Natural killer cell treated with Interleukin-12 subunit alpha and Interleukin-12 subunit beta and Interleukin-15 and Interleukin-18, amount 100 ng/mL, for 72 hours (primary cell): ENCODE measurements around the gene PHEX. TPM values are rescaled to one million over a fixed set of nuclear protein-coding genes. Genes with fewer than 3 reads are reported as not detected.

Experiments used
- ATAC-seq, 2 donors: fragments of 150-1000 bp; cut with Tn5 transposase in 1 of 2; sonication (Bioruptor Pico), chemical (Tn5 transposase) in 1 of 2; 2 replicates each; pipeline ENCODE4 v1.10.0; 2021
- DNase-seq: peaks from one replicate; pipeline ENCODE4 v3.0.0; 2022; ENCODE audit warnings: low spot score
- H3K27ac Mint-ChIP-seq, 2 donors: 1 replicate in 1 of 2; 2 replicates in 1 of 2; pipeline ENCODE4 v1.8.0; 2022; ENCODE audit warnings: mixed read lengths in 2 of 2, mild to moderate bottlenecking in 1 of 2, moderate library complexity in 1 of 2
- H3K27me3 Mint-ChIP-seq, 2 donors: 1 replicate in 1 of 2; 2 replicates in 1 of 2; pipeline ENCODE4 v1.8.0; 2022; ENCODE audit warnings: mixed read lengths in 2 of 2
- H3K36me3 Mint-ChIP-seq: one replicate; pipeline ENCODE4 v1.8.0; 2022; ENCODE audit warnings: mixed read lengths
- H3K4me1 Mint-ChIP-seq, 2 donors: 1 replicate in 1 of 2; 2 replicates in 1 of 2; pipeline ENCODE4 v1.8.0; 2022; ENCODE audit warnings: low read depth in 2 of 2, mixed read lengths in 2 of 2, mild to moderate bottlenecking in 1 of 2
- H3K4me3 Mint-ChIP-seq: one replicate; pipeline ENCODE4 v1.8.0; 2022; ENCODE audit warnings: mixed read lengths
- H3K9me3 Mint-ChIP-seq: 2 replicates; pipeline ENCODE4 v1.8.0; 2022; ENCODE audit warnings: mixed read lengths
- total RNA-seq, 2 donors: library from RNA; stranded (reverse); gene quantifications; one replicate each; pipeline ENCODE4 v1.2.3, GENCODE V29; 2022

Gene PHEX
- total RNA-seq, 2 donors from 2014 or later = 0.10 to 0.45 TPM

DNA sequence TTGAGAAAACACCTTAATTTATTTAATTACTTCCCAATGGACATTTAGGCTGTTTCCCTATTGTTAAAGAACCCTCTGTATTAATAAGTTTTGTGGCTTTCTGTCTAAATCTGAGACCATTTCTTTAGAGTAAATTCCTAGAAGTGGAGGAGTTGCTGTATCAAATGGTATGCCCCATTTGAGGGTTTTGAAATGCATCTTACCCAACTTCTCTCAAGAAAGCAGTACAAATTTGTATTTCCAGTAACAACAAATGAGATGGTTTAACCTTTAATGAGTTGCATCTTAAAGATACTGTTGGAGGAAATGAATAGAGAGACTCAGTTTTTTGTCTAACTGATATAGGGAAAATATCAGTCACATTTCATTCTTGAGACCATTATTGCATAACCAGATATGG is 170.1 kb downstream of the PHEX start:
- no peak for DNase-seq
- no peaks in the 10 kb centered on the region for H3K36me3 Mint-ChIP-seq
- H3K27ac Mint-ChIP-seq = no peak overlapping the region

DNA sequence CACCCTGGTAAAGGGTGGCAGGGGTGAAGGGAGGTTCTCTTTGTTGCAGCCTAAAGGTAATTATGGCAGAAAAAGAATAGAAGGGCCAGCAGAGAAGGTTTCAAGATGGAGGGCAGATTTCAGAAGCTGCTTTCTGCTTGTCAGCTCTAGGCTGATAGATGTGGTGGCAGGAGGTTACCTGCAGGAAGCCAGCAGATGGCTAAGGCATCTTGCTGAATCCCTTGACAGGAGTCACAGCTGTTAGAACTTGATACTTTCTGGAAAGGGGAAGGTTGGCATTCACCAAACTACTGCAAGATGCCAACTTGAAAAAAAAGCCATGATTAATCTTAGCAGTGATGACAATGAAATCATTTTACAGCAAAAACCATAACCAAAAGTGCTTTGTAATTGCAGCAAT is 171.1 kb downstream of the PHEX start:
- DNase-seq (no peak), ATAC-seq (no peak)
- Mint-ChIP-seq H3K27me3 (peaks cover 9 to 11% of the 10 kb centered on the region in 2 donors), H3K27ac (no peak overlapping the region), H3K4me1 (no peaks in the 10 kb centered on the region), H3K9me3 (no peaks in the 10 kb centered on the region), H3K4me3 (no peak overlapping the region), H3K36me3 (no peaks in the 10 kb centered on the region)

More for the DNA sequence above, 170.1 kb downstream of the PHEX start:
- ATAC-seq = no peak
- Mint-ChIP-seq H3K27me3 (peaks cover 12% of the 10 kb centered on the region in 2 donors), H3K4me3 (no peak overlapping the region), H3K4me1 (no peaks in the 10 kb centered on the region), H3K9me3 (no peaks in the 10 kb centered on the region)

DNA sequence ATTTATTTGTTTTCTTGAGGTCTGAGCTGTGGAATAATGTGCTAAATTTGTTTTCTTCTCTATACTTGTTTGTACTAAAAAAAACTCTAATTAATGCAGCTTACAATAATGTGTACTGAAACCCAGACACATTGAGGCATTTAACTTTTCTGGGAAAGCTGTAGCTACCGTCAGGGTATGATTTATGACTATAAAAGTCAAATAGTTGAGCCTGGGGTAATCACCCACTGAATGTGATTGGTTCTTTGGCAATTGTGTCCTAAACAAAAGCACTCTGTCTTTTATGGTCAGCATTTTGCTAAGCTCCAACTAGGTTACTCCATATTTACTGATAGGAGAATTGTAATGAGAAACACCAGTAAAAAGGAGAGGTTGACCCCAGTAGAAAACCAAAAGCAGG is 174.7 kb downstream of the PHEX start:
- Mint-ChIP-seq H3K4me3 (no peak overlapping the region), H3K9me3 (no peaks in the 10 kb centered on the region), H3K27me3 (peaks cover 0 to 12% of the 10 kb centered on the region in 2 donors), H3K36me3 (no peaks in the 10 kb centered on the region), H3K4me1 (no peaks in the 10 kb centered on the region), H3K27ac (no peak overlapping the region)
- no peak for ATAC-seq
- no peak for DNase-seq

DNA sequence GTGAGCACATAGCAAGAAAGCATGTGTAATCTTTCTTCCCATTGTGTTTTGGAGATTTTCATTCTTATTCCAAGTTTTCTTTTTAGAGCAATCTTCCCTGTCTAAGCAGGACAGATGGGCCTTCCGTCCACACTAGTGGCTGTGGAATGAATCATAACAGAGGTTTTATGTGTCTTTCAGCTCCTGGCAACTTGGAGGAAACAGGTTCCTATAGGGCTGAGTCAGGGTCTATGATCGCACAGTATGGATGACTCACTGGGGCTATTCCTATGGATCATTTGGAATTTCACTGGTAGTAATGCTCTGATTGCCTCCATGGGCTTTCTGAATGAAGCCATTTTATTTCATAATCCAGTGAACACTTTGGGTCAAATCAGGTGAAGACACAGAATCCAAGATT is 188.8 kb downstream of the PHEX start:
- Mint-ChIP-seq H3K9me3 (no peaks in the 10 kb centered on the region), H3K4me1 (no peaks in the 10 kb centered on the region), H3K27me3 (peaks cover 0 to 2% of the 10 kb centered on the region in 2 donors), H3K4me3 (no peak overlapping the region), H3K36me3 (no peaks in the 10 kb centered on the region), H3K27ac (no peak overlapping the region)
- DNase-seq = no peak
- no peak for ATAC-seq

DNA sequence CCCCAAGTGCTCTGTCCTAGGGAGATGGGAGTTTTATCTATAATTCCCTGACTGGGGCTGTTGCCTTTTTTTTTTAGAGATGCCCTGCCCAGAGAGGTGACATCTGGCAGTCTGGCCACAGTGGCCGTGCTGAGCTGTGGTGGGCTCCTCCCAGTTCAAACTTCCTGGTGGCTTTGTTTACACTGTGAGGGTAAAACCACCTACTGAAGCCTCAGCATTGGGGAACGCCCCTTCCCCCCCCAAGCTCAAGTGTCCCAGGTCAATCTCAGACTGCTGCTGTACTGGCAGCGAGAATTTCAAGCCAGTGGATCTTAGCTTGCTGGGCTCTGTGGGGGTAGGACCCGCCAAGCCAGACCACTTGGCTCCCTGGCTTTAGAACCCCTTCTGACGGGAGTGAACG is 202.3 kb downstream of the PHEX start:
- Mint-ChIP-seq H3K27ac (no peak overlapping the region), H3K9me3 (peaks cover 3% of the 10 kb centered on the region), H3K4me3 (no peak overlapping the region), H3K27me3 (peaks cover 0 to 11% of the 10 kb centered on the region in 2 donors), H3K4me1 (no peaks in the 10 kb centered on the region), H3K36me3 (no peaks in the 10 kb centered on the region)
- DNase-seq (no peak), ATAC-seq (no peak)

DNA sequence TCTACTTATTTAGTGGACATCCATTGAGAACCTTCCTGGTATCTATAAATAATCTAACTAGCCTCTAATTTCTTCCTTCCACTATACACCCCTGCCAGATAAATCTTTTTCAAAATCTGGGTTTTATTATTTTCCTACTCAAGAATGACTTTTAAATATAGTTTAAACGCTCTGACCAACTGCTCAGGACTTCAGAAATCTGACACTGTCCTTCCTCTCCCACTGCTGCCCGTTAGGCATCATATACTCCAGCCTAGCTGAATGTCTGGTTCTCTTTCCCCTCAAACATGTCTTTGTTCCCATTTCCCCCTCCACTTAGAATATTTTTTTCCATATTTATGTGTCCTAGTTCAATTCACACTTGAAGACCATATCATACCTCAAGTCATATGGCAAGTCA is 205.4 kb downstream of the PHEX start:
- ATAC-seq = no peak
- Mint-ChIP-seq H3K36me3 (no peaks in the 10 kb centered on the region), H3K4me3 (no peak overlapping the region), H3K27me3 (peaks cover 0 to 7% of the 10 kb centered on the region in 2 donors), H3K9me3 (peaks cover 7% of the 10 kb centered on the region), H3K27ac (no peak overlapping the region), H3K4me1 (no peaks in the 10 kb centered on the region)
- DNase-seq = no peak

DNA sequence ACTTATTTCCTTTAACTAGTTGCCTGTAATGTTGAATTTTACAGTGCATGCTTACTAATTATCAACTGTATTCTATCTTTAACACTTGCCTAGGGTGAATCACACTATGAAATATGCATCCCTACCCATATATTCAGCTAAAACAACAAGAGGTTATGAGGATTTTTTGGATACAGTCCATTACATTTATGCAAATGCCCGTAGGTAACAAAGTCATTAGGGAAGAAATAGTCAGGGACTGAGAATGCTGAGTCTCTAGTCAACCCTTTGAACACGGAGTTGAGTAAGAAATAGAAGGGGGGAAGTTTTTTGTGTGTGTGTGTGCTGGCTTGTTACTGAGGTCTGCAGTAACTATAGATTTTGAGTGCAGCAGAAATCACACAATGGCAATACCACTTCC is 214.5 kb downstream of the PHEX start:
- ATAC-seq (no peak), DNase-seq (no peak)
- Mint-ChIP-seq H3K36me3 (no peaks in the 10 kb centered on the region), H3K27ac (no peak overlapping the region), H3K27me3 (no peaks in the 10 kb centered on the region), H3K4me3 (no peak overlapping the region), H3K9me3 (no peaks in the 10 kb centered on the region), H3K4me1 (no peaks in the 10 kb centered on the region)

DNA sequence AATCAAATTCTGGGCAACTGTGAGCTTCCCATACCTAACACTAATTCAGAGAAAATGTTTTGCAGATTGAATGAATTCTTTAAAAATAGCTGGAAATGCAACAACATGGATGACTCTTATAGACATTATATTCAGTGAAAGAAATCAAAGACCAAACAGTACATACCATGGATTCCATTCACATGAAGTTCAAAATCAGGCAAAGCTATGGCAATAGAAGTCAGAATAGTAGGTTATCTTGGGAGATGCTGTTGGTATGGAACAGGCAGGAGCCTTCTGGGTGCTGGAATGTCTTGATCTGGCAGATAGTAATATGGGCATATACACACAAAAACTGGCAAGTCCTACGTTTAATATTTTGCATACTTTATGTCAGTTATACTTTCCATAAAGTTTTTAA is 215.0 kb downstream of the PHEX start:
- Mint-ChIP-seq H3K36me3 (no peaks in the 10 kb centered on the region), H3K4me3 (no peak overlapping the region), H3K9me3 (no peaks in the 10 kb centered on the region), H3K4me1 (no peaks in the 10 kb centered on the region), H3K27ac (no peak overlapping the region), H3K27me3 (no peaks in the 10 kb centered on the region)
- DNase-seq (no peak), ATAC-seq (no peak)

DNA sequence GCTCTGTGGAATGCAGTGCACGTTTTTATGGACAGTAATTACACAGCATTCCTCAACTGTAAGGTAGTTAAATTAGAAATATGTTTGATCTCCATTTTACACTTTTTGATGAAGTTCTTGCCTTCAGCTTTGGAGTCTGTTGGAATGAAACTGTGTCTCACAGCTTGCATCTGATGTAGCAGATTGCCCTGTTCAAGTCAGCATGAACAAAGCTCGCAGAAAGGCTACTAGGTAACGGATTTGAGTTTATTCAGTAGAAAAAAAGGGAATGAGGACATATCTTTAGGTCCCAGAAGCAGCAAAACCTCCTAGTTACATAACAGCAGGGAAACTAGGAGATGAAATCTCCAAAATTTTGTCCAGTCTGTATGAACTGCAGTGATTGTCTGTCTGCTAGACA is 216.3 kb downstream of the PHEX start:
- ATAC-seq (no peak), DNase-seq (no peak)
- Mint-ChIP-seq H3K27me3 (no peaks in the 10 kb centered on the region), H3K4me3 (no peak overlapping the region), H3K27ac (no peak overlapping the region), H3K4me1 (no peaks in the 10 kb centered on the region), H3K9me3 (no peaks in the 10 kb centered on the region), H3K36me3 (no peaks in the 10 kb centered on the region)

DNA sequence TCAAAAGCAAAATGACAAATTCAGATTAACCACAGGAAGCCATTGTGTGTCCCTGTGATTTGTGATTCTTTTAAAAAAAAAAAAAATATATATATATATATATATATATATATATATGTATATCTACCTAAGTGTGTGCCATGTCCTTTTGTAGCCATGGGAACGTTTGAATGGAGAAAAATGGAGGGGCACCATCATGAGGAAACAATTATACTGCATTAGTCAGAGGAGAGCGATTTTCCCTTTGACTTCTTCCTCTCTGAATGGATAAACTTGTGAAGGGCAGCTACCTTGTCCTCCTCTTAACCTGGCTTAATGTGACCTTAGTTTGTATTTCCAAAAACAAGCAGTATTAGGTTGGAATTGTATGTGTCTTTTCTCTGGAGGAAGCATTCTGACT is 217.2 kb downstream of the PHEX start:
- H3K27me3 Mint-ChIP-seq = no peaks in the 10 kb centered on the region
- no peak overlapping the region for H3K27ac Mint-ChIP-seq
- no peaks in the 10 kb centered on the region for H3K9me3 Mint-ChIP-seq
- DNase-seq = no peak
- H3K36me3 Mint-ChIP-seq = no peaks in the 10 kb centered on the region
- no peak overlapping the region for H3K4me3 Mint-ChIP-seq
- H3K4me1 Mint-ChIP-seq = no peaks in the 10 kb centered on the region
- ATAC-seq = no peak

DNA sequence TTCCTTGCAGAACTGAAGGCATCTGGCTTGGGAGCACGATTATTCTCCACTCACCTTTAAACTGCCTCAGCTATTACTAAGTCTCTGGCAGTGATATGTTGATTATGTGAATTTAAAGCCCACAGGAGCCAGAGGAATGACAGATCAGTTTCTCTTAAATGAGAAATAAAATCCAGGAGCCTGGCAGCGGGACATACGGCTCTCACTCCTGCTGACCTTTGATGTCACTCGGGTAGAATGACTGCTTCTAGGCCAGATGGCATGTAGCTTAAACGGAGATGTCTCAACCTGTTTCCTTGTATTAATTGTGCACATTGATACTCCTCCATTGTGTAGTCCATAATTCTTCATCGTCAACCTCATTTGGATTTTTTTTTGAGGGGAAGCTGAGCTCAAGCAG is 236.6 kb downstream of the PHEX start:
- ATAC-seq (no peak), DNase-seq (no peak)
- H3K36me3 Mint-ChIP-seq = no peaks in the 10 kb centered on the region
- no peaks in the 10 kb centered on the region for H3K27me3 Mint-ChIP-seq
- H3K27ac Mint-ChIP-seq = no peak overlapping the region
- H3K9me3 Mint-ChIP-seq = peaks cover 5% of the 10 kb centered on the region
- no peaks in the 10 kb centered on the region for H3K4me1 Mint-ChIP-seq
- no peak overlapping the region for H3K4me3 Mint-ChIP-seq

DNA sequence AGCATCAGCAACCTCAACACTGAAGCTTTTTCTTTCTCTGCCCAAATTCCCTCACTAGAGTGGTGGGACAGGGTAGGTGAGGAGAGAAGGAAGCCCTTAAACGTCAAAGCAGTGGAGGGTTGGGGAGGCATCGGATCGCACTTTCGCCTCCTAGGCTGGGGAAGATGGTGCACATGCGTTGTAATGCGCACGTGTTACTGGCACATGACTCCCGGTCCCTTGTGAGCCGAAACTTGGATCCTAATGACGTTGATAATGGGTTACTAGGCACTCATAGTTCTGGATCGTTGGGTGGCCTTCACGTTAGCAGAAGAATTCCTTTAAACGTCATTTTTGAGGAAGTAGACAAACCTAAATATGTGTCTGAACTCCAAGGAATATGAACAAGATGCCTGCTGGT is 240.5 kb downstream of the PHEX start, which contains the start of gene CBLL2:
TSS of gene CBLL2 (plus strand) at position 301 of the 400 bp plus-strand sequence. CDS start at position 380, 79 bp downstream.
- Mint-ChIP-seq H3K4me3 (no peak within 1 kb of the TSS), H3K9me3 (peaks cover 5% of the 10 kb centered on the region), H3K27me3 (peaks cover 0 to 6% of the 10 kb centered on the region in 2 donors), H3K4me1 (no peaks in the 10 kb centered on the region), H3K27ac (no peak within 1 kb of the TSS), H3K36me3 (no peaks in the 10 kb centered on the region)
- DNase-seq (no peak), ATAC-seq (no peak)

DNA sequence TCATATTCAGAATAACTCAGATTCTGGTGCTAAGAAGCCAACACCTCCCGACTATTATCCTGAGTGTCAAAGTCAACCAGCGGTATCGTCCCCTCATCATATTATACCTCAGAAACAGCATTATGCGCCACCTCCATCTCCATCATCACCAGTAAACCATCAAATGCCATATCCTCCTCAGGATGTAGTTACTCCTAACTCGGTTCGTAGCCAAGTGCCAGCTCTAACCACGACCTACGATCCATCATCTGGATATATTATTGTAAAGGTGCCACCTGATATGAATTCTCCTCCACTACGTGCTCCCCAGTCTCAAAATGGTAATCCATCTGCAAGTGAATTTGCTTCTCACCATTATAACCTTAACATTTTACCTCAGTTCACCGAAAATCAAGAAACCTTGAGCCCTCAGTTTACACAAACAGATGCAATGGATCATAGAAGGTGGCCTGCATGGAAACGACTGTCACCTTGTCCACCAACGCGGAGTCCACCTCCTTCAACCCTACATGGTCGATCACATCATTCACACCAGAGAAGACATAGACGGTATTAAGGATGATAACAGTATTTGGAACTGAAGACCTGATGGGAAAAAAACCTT is 241.7 kb downstream of the PHEX start:
- no peak overlapping the region for H3K27ac Mint-ChIP-seq
- ATAC-seq (no peak), DNase-seq (no peak)
- H3K27me3 Mint-ChIP-seq = peaks cover 0 to 6% of the 10 kb centered on the region in 2 donors
- peaks cover 5% of the 10 kb centered on the region for H3K9me3 Mint-ChIP-seq
- H3K4me1 Mint-ChIP-seq = no peaks in the 10 kb centered on the region
- no peak overlapping the region for H3K4me3 Mint-ChIP-seq
- H3K36me3 Mint-ChIP-seq = no peaks in the 10 kb centered on the region

DNA sequence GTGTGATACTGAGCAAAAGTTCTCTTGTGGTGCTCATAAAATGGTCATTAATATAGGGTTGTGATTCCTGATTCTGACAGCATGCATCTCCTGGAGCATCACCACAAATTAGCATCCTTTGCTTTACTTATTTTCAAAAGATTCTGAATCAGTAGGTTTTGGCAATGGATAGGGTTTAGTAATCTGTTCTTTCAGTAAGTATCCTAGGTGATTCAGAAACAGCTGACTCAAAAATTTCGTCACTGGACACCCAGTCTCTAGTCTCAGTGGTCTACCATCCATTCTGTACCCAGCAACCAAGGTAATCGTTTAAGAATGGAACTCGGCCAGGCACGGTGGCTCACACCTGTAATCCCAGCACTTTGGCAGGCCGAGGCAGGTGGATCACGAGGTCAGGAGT is 244.7 kb downstream of the PHEX start:
- DNase-seq (no peak), ATAC-seq (no peak)
- Mint-ChIP-seq H3K4me1 (no peaks in the 10 kb centered on the region), H3K36me3 (no peaks in the 10 kb centered on the region), H3K27me3 (peaks cover 0 to 6% of the 10 kb centered on the region in 2 donors), H3K27ac (no peak overlapping the region), H3K9me3 (peaks cover 3% of the 10 kb centered on the region), H3K4me3 (no peak overlapping the region)

DNA sequence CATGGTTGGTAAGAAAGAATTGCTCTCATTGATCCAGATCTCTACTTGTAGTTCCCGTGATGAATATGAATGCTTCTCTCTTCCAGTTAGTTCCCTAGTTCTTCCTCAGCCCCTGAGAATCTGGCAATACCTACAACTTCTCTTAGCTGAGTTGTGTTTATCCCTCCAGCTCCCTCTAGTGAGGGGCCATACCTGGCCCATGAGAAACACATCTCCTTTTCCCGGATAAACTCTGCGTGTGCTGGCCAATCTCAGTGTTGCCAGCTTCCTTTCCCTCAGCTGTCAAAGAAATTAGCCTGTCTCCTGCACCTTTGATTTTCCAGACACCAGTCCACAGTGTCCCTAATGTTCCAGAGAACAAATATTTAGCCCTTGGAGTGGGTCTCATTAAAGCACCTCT is 246.2 kb downstream of the PHEX start:
- Mint-ChIP-seq H3K4me1 (no peaks in the 10 kb centered on the region), H3K4me3 (no peak overlapping the region), H3K27ac (no peak overlapping the region), H3K9me3 (peaks cover 6% of the 10 kb centered on the region), H3K27me3 (peaks cover 0 to 10% of the 10 kb centered on the region in 2 donors), H3K36me3 (no peaks in the 10 kb centered on the region)
- DNase-seq = no peak
- ATAC-seq = no peak
